ENCODE measurements around the gene SHISA4.

DNA sequence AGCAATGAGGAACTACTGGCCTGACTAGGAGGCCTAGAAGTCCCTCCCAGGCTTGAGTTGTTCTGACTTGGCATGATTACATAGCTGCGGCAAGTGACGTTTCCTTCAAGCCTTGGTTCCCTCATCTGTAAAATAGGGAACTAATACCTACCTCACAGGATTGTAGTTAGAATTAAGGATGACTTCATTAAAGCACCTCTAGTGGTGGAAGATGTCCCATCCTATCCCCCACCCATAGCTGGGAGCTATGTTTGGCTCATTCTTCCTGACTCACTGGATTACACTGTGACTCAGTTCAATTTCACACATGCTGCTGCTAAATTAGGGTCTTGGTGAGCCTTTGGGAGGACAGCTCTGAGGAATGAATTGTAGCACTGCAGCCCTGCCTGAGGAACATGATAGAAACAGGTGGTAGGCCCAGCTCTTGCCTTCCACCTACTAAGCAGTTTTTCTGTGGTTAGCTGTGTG lies 6.0 kb upstream of the SHISA4 start:
- TF ChIP-seq POLR2A (IDR thresholded peaks at IDR 0.05; ENCODE audit: control extremely low read depth in 1 of 2, low read depth in 2 of 2, low read length in 2 of 2) (no peak), SIN3A (conservative IDR thresholded peaks at IDR 0.05 in 1 of 2, IDR thresholded peaks at IDR 0.05 in 1 of 2; ENCODE audit: low read depth in 1 of 2, low read length in 2 of 2) (no peak), SP1 (IDR thresholded peaks at IDR 0.05; ENCODE audit: low read depth, low read length) (no peak), YY1 (IDR thresholded peaks at IDR 0.05; ENCODE audit: low read depth, low read length) (no peak), JUN (IDR thresholded peaks at IDR 0.05; ENCODE audit: low read depth, low read length) (no peak), RFX5 (IDR thresholded peaks at IDR 0.05; ENCODE audit: borderline replicate concordance, low read depth, low read length) (no peak), RAD21 (IDR thresholded peaks at IDR 0.05 in 1 of 2, conservative IDR thresholded peaks at IDR 0.05 in 1 of 2; ENCODE audit: low read depth in 2 of 2, low read length in 2 of 2) (no peak), SUZ12 (IDR thresholded peaks at IDR 0.05; ENCODE audit: low read length) (no peak), CTCF (IDR thresholded peaks at IDR 0.05; ENCODE audit: control extremely low read depth in 1 of 3, insufficient read depth in 1 of 3, low read depth in 1 of 3, low read length in 3 of 3) (peak in 1 of 3 experiments; percentile 35; a peak in 1 of 4 replicates)
- TF ChIP-seq, protein P1, sequence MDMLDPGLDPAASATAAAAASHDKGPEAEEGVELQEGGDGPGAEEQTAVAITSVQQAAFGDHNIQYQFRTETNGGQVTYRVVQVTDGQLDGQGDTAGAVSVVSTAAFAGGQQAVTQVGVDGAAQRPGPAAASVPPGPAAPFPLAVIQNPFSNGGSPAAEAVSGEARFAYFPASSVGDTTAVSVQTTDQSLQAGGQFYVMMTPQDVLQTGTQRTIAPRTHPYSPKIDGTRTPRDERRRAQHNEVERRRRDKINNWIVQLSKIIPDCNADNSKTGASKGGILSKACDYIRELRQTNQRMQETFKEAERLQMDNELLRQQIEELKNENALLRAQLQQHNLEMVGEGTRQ (IDR thresholded peaks at IDR 0.05; ENCODE audit: low read length) = no peak
- TF ChIP-seq, protein P2, sequence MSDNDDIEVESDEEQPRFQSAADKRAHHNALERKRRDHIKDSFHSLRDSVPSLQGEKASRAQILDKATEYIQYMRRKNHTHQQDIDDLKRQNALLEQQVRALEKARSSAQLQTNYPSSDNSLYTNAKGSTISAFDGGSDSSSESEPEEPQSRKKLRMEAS (IDR thresholded peaks at IDR 0.05) = no peak

All from H1 (cell line).